ENCODE measurements around the gene DAAM2. TPM values are rescaled to one million over a fixed set of nuclear protein-coding genes. Genes with fewer than 3 reads are reported as not detected.

Gene DAAM2
- polyA plus RNA-seq, 3 donors, result not detected

DNA sequence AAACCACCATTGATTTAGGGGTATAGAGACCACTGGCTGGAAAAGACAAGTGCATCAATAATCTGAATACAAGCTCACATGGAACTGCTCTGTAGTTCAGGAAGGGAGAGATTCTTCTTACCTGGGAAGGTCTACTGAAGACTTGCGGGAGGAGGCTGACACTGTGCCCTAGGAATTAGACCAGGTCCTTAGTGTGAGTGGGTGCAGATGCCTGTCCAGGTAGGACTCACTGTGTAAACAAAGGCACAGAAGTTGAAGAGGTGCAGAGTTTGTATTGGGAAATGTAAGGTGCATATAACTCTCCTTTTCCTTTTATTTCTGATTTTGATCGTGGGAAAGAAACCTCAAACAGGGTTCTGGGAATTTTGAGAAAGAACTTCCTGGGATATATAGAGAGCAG lies 66.8 kb downstream of the DAAM2 start:
- intact Hi-C loops (cut with micrococcal nuclease), result no loop called here
- Mint-ChIP-seq H3K4me3 (no peak overlapping the region), H3K27me3 (ENCODE audit: low read depth in 3 of 3) (peaks cover 5 to 7% (median 7%) of the 10 kb centered on the region in 3 donors), H3K27ac (no peak overlapping the region), H3K36me3 (no peaks in the 10 kb centered on the region), H3K4me1 (no peaks in the 10 kb centered on the region), H3K9me3 (peaks cover 0 to 1% (median 0%) of the 10 kb centered on the region in 7 donors)
- 100% methylated on average over 1 of the region's 2 CpGs for WGBS (ENCODE audit: insufficient coverage)
- no peak for DNase-seq
- Histone ChIP-seq H4K20me1 (ENCODE audit: insufficient read depth, low read length) (no peaks in the 10 kb centered on the region), H3K9ac (ENCODE audit: insufficient read depth, low read length, poor library complexity, severe bottlenecking) (no peak overlapping the region), H3K4me1 (ENCODE audit: control insufficient read depth in 1 of 2, insufficient read depth in 2 of 2, low read length in 2 of 2) (no peaks in the 10 kb centered on the region), H3K27ac (ENCODE audit: low read depth in 1 of 2, low read length in 2 of 2) (no peak overlapping the region), H3K36me3 (replicated peaks in 1 of 2; ENCODE audit: control insufficient read depth in 1 of 2, insufficient read depth in 2 of 2, low read length in 2 of 2) (no peaks in the 10 kb centered on the region), H3K4me2 (replicated peaks; ENCODE audit: extremely low read depth, low read length, poor library complexity, severe bottlenecking) (no peak overlapping the region), H3K4me3 (replicated peaks in 1 of 3; ENCODE audit: low read depth in 2 of 3, low read length in 3 of 3) (no peak overlapping the region), H3K9me3 (replicated peaks in 1 of 2; ENCODE audit: control insufficient read depth in 1 of 2, insufficient read depth in 1 of 2, low read length in 2 of 2) (no peaks in the 10 kb centered on the region), H2AFZ (ENCODE audit: insufficient read depth, low read depth, low read length, poor library complexity, severe bottlenecking) (no peak overlapping the region), H3K79me2 (ENCODE audit: insufficient read depth, low read length) (no peaks in the 10 kb centered on the region), H3K27me3 (ENCODE audit: control insufficient read depth in 2 of 2, insufficient read depth in 2 of 2, low read length in 2 of 2) (no peaks in the 10 kb centered on the region)
- TF ChIP-seq CTCF (IDR thresholded peaks at IDR 0.05), result no peak

DNA sequence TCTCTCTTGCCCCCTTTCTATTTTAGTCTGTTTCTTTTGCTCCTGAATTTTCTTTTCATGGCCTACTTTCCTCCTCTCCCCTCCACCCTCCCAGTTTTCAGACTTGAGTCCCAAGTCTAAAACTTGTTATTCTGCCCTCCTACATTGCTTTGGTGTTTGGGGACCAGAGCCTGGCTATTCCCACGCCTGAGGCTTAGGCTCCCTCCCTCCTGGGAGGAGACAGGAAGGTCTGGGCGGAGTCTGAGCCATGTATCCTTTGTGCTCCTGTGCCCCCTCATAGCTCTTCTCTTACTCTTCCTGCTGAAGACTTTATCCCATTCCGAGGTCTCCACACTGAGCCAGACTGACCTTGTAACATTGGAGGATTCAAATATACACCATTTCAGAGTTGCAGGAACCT lies 69.5 kb downstream of the DAAM2 start:
- no peak overlapping the region for H3K4me3 Mint-ChIP-seq
- peaks cover 0 to 1% (median 0%) of the 10 kb centered on the region in 7 donors for H3K9me3 Mint-ChIP-seq
- no peaks in the 10 kb centered on the region for H3K9me3 ChIP-seq (replicated peaks in 1 of 2; ENCODE audit: control insufficient read depth in 1 of 2, insufficient read depth in 1 of 2, low read length in 2 of 2)
- no peak overlapping the region for H3K27ac ChIP-seq (ENCODE audit: low read depth in 1 of 2, low read length in 2 of 2)
- H3K27ac Mint-ChIP-seq, result no peak overlapping the region
- no peak for TF ChIP-seq CTCF (IDR thresholded peaks at IDR 0.05)
- DNase-seq, result no peak
- H4K20me1 ChIP-seq (ENCODE audit: insufficient read depth, low read length), result no peaks in the 10 kb centered on the region
- H3K4me3 ChIP-seq (replicated peaks in 1 of 3; ENCODE audit: low read depth in 2 of 3, low read length in 3 of 3), result no peak overlapping the region
- no peak overlapping the region for H3K9ac ChIP-seq (ENCODE audit: insufficient read depth, low read length, poor library complexity, severe bottlenecking)
- 100% methylated on average over 1 of the region's 3 CpGs for WGBS (ENCODE audit: insufficient coverage)
- H3K27me3 ChIP-seq (ENCODE audit: control insufficient read depth in 2 of 2, insufficient read depth in 2 of 2, low read length in 2 of 2), result no peaks in the 10 kb centered on the region
- no peaks in the 10 kb centered on the region for H3K36me3 Mint-ChIP-seq
- no peaks in the 10 kb centered on the region for H3K4me1 ChIP-seq (ENCODE audit: control insufficient read depth in 1 of 2, insufficient read depth in 2 of 2, low read length in 2 of 2)
- H3K4me1 Mint-ChIP-seq, result no peaks in the 10 kb centered on the region
- no peaks in the 10 kb centered on the region for H3K36me3 ChIP-seq (replicated peaks in 1 of 2; ENCODE audit: control insufficient read depth in 1 of 2, insufficient read depth in 2 of 2, low read length in 2 of 2)
- H3K4me2 ChIP-seq (replicated peaks; ENCODE audit: extremely low read depth, low read length, poor library complexity, severe bottlenecking), result no peak overlapping the region
- no peaks in the 10 kb centered on the region for H3K79me2 ChIP-seq (ENCODE audit: insufficient read depth, low read length)
- H2AFZ ChIP-seq (ENCODE audit: insufficient read depth, low read depth, low read length, poor library complexity, severe bottlenecking), result no peak overlapping the region
- intact Hi-C loops (cut with micrococcal nuclease), result no loop called here
- H3K27me3 Mint-ChIP-seq (ENCODE audit: low read depth in 3 of 3), result peaks cover 5 to 9% (median 8%) of the 10 kb centered on the region in 3 donors

Data from CD14-positive monocyte (primary cell).